GM23248 (cell line): ENCODE data around the gene IMMT. TPM values are rescaled to one million over a fixed set of nuclear protein-coding genes. Genes with fewer than 3 reads are reported as not detected.

Source experiments
- DNase-seq: peaks from one replicate; pipeline ENCODE4 v3.0.0-alpha.2; 2015
- H2AFZ ChIP-seq: fragments of 200-600 bp; sonication (generic); 2 replicates; pipeline ENCODE4 v1.6.1; 2016; ENCODE audit warnings: antibody characterized with exemption
- H3F3A ChIP-seq: fragments of 200-600 bp; sonication (generic); 2 replicates; pipeline ENCODE4 v1.6.1; 2016; ENCODE audit warnings: mild to moderate bottlenecking, antibody characterized with exemption, mixed run types; ENCODE audit not compliant: insufficient read depth
- H3K27ac ChIP-seq: fragments of 200-600 bp; sonication (generic); 2 replicates; pipeline ENCODE4 v1.5.1; 2016; ENCODE audit warnings: mild to moderate bottlenecking
- H3K27me3 ChIP-seq: fragments of 200-600 bp; sonication (generic); replicated peaks from 2 replicates; pipeline ENCODE4 v1.6.1; 2016; ENCODE audit warnings: mild to moderate bottlenecking; ENCODE audit not compliant: insufficient read depth
- H3K36me3 ChIP-seq: fragments of 200-600 bp; sonication (generic); 2 replicates; pipeline ENCODE4 v1.6.1; 2016; ENCODE audit warnings: low read depth, mild to moderate bottlenecking
- H3K4me1 ChIP-seq: fragments of 200-600 bp; sonication (generic); 2 replicates; pipeline ENCODE4 v1.6.1; 2016; ENCODE audit warnings: mild to moderate bottlenecking; ENCODE audit not compliant: insufficient read depth
- H3K4me2 ChIP-seq: fragments of 200-600 bp; sonication (generic); one replicate; pipeline ENCODE4 v1.6.1; 2016; ENCODE audit warnings: mild to moderate bottlenecking; ENCODE audit not compliant: unreplicated experiment
- H3K4me3 ChIP-seq: fragments of 200-600 bp; sonication (generic); 2 replicates; pipeline ENCODE4 v1.5.1; 2016; ENCODE audit warnings: mild to moderate bottlenecking
- H3K79me2 ChIP-seq: fragments of 200-600 bp; sonication (generic); 2 replicates; pipeline ENCODE4 v1.6.1; 2016; ENCODE audit warnings: mild to moderate bottlenecking; ENCODE audit not compliant: insufficient read depth
- H3K9ac ChIP-seq: fragments of 200-600 bp; sonication (generic); 2 replicates; pipeline ENCODE4 v1.6.1; 2016; ENCODE audit warnings: mild to moderate bottlenecking
- H3K9me2 ChIP-seq: fragments of 200-600 bp; sonication (generic); 2 replicates; pipeline ENCODE4 v1.6.1; 2016; ENCODE audit warnings: mixed run types, mild to moderate bottlenecking, moderate library complexity; ENCODE audit not compliant: insufficient read depth
- H3K9me3 ChIP-seq: fragments of 200-600 bp; sonication (generic); one replicate; pipeline ENCODE4 v1.6.1; 2017; ENCODE audit warnings: low read depth
- H4K20me1 ChIP-seq: fragments of 200-600 bp; sonication (generic); 2 replicates; pipeline ENCODE4 v1.6.0; 2016; ENCODE audit not compliant: insufficient read depth
- EZH2 ChIP-seq: fragments of 200-600 bp; sonication (generic); IDR thresholded peaks from 2 replicates; pipeline ENCODE4 v1.6.1; 2018; ENCODE audit warnings: antibody characterized with exemption, mild to moderate bottlenecking; ENCODE audit not compliant: insufficient read depth, poor library complexity, severe bottlenecking
- EZH2phosphoT487 ChIP-seq: fragments of 200-600 bp; sonication (generic); IDR thresholded peaks from 2 replicates; pipeline ENCODE4 v1.6.1; 2018; ENCODE audit warnings: antibody characterized with exemption, moderate library complexity, mild to moderate bottlenecking, low read depth; ENCODE audit not compliant: insufficient read depth
- WGBS, 2 experiments: methylation state at CpG; one replicate each; pipeline ENCODE4 v1.1.6; 2015 to 2017; ENCODE audit warnings: low lambda C conversion rate in 2 of 2, low coverage in 1 of 2; ENCODE audit errors: missing lambda C conversion rate in 2 of 2; 5-methylcytosine and 5-hydroxymethylcytosine counted together
- in situ Hi-C: fragments of 300-500 bp; cut with MboI; formaldehyde crosslinking; loops from 2 replicates; pipeline ENCODE4 v1.15.0; 2020
- polyA plus RNA-seq: library from polyadenylated mRNA; unstranded; fragments of >200 nt; fragmentation: Nextera tagmentation; extraction: Ambion mirVana; gene quantifications from 2 replicates; pipeline ENCODE4 v1.2.1, GENCODE V29; 2016
- total RNA-seq: library from RNA; depleted of rRNA; stranded (reverse); fragments of >200 nt; shearing (Covaris generic); gene quantifications from 2 replicates; pipeline ENCODE4 v1.2.3, GENCODE V29; 2014

Gene IMMT
- total and polyA plus RNA-seq, 2 experiments from 2014 or later: 60.4 to 75.4 TPM

DNA sequence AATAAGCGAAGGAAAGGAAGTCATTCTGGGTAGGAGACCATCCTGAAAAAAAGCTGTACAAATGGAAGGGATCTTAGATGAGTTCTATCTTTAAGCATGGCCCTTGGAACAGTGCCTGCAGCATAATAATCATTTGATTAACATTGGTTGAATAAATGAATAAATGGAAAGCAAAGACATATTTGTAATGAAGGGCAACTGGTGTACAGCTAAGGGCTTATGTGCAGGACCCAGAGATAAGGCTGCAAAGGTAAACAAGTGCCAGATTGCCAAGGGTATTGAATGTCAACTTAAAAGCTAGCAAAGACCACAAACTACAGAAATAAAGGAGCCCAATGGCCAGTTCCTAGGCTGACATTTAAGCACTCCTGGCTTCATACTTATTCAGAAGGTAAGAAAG lies 19.4 kb downstream of the IMMT start:
- no peaks in the 10 kb centered on the region for H3K9me2 ChIP-seq
- TF ChIP-seq EZH2phosphoT487 (no peak), EZH2 (no peak)
- H3K79me2 ChIP-seq: peaks cover 84% of the 10 kb centered on the region

GRCh38 chr2:86174445-86174844 lies 20.8 kb downstream of the IMMT start:
- Histone ChIP-seq H3K9me3 (no peaks in the 10 kb centered on the region), H3K9ac (no peak overlapping the region), H2AFZ (no peak overlapping the region), H3K79me2 (peaks cover 77% of the 10 kb centered on the region), H3K4me2 (no peak overlapping the region), H3K9me2 (no peaks in the 10 kb centered on the region), H4K20me1 (no peaks in the 10 kb centered on the region), H3K4me1 (peaks cover 9% of the 10 kb centered on the region), H3K36me3 (peaks cover 37% of the 10 kb centered on the region), H3K27me3 (no peaks in the 10 kb centered on the region), H3K4me3 (no peak overlapping the region), H3K27ac (no peak overlapping the region), H3F3A (peaks cover 8% of the 10 kb centered on the region; the same call in 1 of the 2 replicates)
- in situ Hi-C loops: no loop called here
- DNase-seq: no peak
- WGBS, 2 experiments: 69 to 80% methylated on average over 2 of the region's 2 CpGs
- TF ChIP-seq EZH2phosphoT487 (no peak), EZH2 (no peak)

More for the DNA sequence above, 19.4 kb downstream of the IMMT start:
- no peak overlapping the region for H2AFZ ChIP-seq
- WGBS, 2 experiments: 96 to 100% methylated on average over 1 of the region's 1 CpG
- no peaks in the 10 kb centered on the region for H3K27me3 ChIP-seq
- H3F3A ChIP-seq: peaks cover 8% of the 10 kb centered on the region; the same call in 1 of the 2 replicates
- no peaks in the 10 kb centered on the region for H3K9me3 ChIP-seq
- no peak overlapping the region for H3K9ac ChIP-seq
- H3K27ac ChIP-seq: no peak overlapping the region
- in situ Hi-C loops: no loop called here
- DNase-seq: no peak
- no peak overlapping the region for H3K4me3 ChIP-seq
- no peaks in the 10 kb centered on the region for H4K20me1 ChIP-seq
- H3K36me3 ChIP-seq: peaks cover 31% of the 10 kb centered on the region
- no peak overlapping the region for H3K4me2 ChIP-seq
- peaks cover 9% of the 10 kb centered on the region for H3K4me1 ChIP-seq

GRCh38 chr2:86172610-86173009 lies 22.7 kb downstream of the IMMT start:
- Histone ChIP-seq H3F3A (peaks cover 8% of the 10 kb centered on the region; the same call in 1 of the 2 replicates), H3K9me2 (no peaks in the 10 kb centered on the region), H3K27ac (no peak overlapping the region), H3K27me3 (no peaks in the 10 kb centered on the region), H3K4me1 (peaks cover 9% of the 10 kb centered on the region), H3K9ac (no peak overlapping the region), H4K20me1 (no peaks in the 10 kb centered on the region), H3K79me2 (peaks cover 60% of the 10 kb centered on the region), H3K4me3 (no peak overlapping the region), H3K4me2 (no peak overlapping the region), H3K9me3 (no peaks in the 10 kb centered on the region), H3K36me3 (peaks cover 40% of the 10 kb centered on the region), H2AFZ (no peak overlapping the region)
- TF ChIP-seq EZH2phosphoT487: no peak
- no peak for TF ChIP-seq EZH2
- in situ Hi-C loops: no loop called here
- 95 to 100% methylated on average over 2 of the region's 2 CpGs for WGBS, 2 experiments
- DNase-seq: no peak

GRCh38 chr2:86171295-86171694 lies 24.0 kb downstream of the IMMT start:
- 78% methylated on average over 3 of the region's 3 CpGs for WGBS, 2 experiments
- H4K20me1 ChIP-seq: no peaks in the 10 kb centered on the region
- H3K9ac ChIP-seq: no peak overlapping the region
- TF ChIP-seq EZH2 (no peak), EZH2phosphoT487 (no peak)
- H3K4me2 ChIP-seq: no peak overlapping the region
- in situ Hi-C loops: no loop called here
- no peak overlapping the region for H3K27ac ChIP-seq
- peaks cover 2% of the 10 kb centered on the region for H3K4me1 ChIP-seq
- H3K79me2 ChIP-seq: peaks cover 51% of the 10 kb centered on the region
- no peaks in the 10 kb centered on the region for H3K27me3 ChIP-seq
- H3F3A ChIP-seq: peaks cover under 1% of the 10 kb centered on the region; the same call in 1 of the 2 replicates
- peaks cover 43% of the 10 kb centered on the region for H3K36me3 ChIP-seq
- H3K4me3 ChIP-seq: no peak overlapping the region
- DNase-seq: no peak
- no peak overlapping the region for H2AFZ ChIP-seq
- no peaks in the 10 kb centered on the region for H3K9me2 ChIP-seq
- no peaks in the 10 kb centered on the region for H3K9me3 ChIP-seq

- no peak overlapping the region for H3K9ac ChIP-seq
- 95 to 100% methylated on average over 4 of the region's 4 CpGs for WGBS, 2 experiments
- H3F3A ChIP-seq: no peaks in the 10 kb centered on the region
- peaks cover 45% of the 10 kb centered on the region for H3K36me3 ChIP-seq
- TF ChIP-seq EZH2 (no peak), EZH2phosphoT487 (no peak)
- no peak overlapping the region for H3K4me2 ChIP-seq
- H3K27me3 ChIP-seq: no peaks in the 10 kb centered on the region
- H3K4me1 ChIP-seq: no peaks in the 10 kb centered on the region
- H3K79me2 ChIP-seq: peaks cover 43% of the 10 kb centered on the region
- in situ Hi-C loops: no loop called here
- no peak for DNase-seq
- H3K27ac ChIP-seq: no peak overlapping the region
- no peaks in the 10 kb centered on the region for H4K20me1 ChIP-seq
- no peaks in the 10 kb centered on the region for H3K9me3 ChIP-seq
- H3K9me2 ChIP-seq: no peaks in the 10 kb centered on the region
- H2AFZ ChIP-seq: no peak overlapping the region
- no peak overlapping the region for H3K4me3 ChIP-seq
These were observed 24.8 kb downstream of the IMMT start for GRCh38 chr2:86170449-86170848.
